Left kidney (tissue), 2 donors: ENCODE data around the gene ADAMTS3. TPM values are rescaled to one million over a fixed set of nuclear protein-coding genes. Genes with fewer than 3 reads are reported as not detected.

Experiments used
- DNase-seq: peaks from one replicate; pipeline ENCODE4 v3.0.0-alpha.2; 2013
- polyA plus RNA-seq: library from polyadenylated mRNA; unstranded; fragments of 120-200 nt; gene quantifications from one replicate; pipeline ENCODE4 v1.2.1, GENCODE V29; 2013; ENCODE audit not compliant: insufficient read length

Gene ADAMTS3
- polyA plus RNA-seq, 1 donor: 15.7 TPM

DNA sequence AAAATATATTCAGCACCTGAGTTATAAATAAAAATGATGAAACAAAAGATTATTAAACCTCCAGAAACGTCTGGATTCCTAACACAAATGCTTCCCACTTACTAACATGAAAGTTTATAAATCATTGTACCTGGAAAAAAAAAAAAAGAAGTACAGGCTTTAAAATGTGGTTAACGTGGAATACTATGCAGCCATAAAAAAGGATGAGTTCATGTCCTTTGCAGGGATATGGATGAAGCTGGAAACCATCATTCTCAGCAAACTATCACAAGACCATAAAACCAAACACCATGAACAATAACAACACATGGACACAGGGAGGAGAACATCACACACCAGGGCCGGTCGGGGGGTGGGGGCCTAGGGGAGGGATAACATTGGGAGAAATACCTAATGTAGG is 160.5 kb downstream of the ADAMTS3 start:
- DNase-seq: no peak

DNA sequence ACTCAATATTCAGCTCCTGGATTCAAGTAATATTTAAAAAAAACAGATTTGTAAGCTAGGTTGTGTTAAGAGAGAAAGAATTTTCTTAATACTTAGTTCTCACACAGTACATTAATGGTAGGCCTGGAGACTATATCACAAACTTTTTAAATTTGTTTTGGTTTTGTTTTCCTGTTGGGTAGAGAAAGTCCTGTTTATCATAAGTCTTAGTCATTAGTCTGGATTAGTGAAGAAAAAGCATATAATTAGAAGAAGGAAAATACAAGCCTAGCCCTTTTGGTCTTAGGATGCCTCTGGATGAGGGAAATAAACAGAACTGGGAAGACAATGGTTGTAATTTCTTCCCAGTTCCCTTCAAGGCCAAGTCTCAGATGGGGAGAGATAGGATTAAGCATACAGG is 163.6 kb downstream of the ADAMTS3 start:
- no peak for DNase-seq

DNA sequence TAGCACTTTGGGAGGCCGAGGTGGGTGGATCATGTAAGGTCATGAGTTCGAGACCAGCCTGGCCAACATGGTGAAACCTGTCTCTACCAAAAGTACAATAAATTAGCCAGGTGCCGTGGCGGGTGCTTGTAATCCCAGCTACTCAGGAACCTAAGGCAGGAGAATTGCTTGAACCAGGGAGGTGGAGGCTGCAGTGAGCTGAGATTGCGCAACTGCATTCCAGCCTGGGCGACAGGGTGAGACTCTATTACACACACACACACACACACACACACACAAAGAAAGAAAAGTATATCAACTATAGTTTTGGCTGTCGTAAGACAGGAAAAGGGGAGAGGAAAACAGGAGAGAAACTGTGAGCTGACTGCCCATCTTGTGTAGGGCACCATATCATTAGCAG is 171.7 kb downstream of the ADAMTS3 start:
- no peak for DNase-seq

DNA sequence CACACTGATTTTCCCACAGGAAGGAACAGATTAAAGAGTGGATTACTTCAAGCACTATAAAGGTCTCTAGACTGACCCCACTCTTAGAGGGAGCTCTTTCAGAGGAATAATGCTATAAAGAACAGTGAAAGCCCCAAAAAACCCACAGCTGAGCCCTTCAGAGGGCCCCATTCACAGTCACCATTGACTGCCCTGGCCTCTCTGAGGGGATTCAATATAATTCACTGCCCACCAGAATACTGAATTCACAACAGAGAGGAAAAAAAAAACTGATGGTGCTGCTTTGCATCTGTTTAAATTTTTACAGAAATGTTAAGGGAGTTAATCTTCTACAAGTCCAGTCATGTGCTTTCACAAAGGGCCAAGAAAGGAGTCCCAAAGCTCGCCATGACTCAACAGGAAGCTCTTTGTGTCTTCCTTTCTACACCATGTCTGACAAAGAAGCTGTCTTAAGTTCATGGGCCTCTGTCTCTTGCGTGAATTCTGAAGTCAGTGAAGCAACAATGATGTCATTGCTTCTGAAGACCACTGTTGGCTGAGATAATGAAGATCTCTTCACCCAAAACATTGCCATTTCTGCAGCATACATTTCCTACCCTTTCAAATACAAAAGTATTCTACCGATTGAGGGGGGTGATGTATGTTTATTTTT is 174.9 kb downstream of the ADAMTS3 start:
- DNase-seq: no peak

DNA sequence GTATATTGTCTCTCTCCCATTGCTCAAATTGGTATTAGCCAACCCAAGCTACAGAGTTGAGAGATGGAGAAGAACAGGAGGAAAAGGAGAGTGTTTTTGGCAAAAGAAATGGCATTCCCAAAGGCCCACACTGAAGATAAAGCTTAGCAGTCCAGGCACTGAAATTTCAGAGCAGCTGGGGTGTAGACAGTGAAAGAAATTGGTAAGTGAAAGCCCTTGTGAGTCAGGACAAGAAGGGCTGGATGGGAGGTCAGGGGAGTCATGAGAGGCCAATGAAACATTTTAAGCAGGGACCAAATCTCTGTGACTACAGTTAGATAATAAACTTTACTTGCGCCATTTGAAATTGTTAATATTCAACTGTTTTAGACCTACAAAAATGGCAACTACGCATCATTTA is 177.7 kb downstream of the ADAMTS3 start:
- no peak for DNase-seq

DNA sequence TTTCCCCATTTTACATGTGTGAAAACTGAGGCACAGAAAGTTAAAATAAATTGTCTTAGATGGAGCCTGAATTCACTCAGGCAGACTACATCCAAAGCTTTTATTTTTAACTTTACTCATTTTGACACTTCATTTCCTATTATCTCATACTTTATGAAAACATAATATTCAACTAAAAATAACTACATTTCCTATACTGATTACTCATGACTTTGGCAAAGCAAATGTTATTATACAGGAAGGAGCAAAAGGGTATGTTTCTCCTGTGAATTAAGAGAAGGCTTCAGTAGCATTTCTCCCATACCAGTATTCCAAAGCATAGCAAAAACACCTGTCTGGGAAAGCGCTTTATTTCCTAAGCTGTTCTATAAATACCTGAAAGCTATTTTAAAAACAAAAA is 178.6 kb downstream of the ADAMTS3 start:
- DNase-seq: no peak

DNA sequence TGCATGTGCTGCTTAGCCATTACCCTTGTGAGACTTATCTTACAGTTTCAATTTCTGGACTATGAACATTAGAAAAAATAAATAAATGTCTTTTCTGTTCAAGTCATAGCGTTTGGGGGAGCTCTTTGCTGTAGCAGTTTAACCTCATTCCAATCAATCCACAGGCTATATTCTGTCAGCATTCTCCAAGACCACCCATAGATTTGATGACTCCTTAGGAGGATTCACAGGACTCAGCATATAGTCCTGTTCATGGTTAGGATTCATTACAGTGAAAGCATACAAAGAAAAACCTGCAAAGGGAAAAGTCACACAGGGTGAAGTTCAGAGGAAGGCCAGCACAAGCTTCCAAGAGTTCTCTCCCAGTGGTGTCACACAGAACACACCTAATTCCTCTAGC is 180.5 kb downstream of the ADAMTS3 start:
- no peak for DNase-seq

DNA sequence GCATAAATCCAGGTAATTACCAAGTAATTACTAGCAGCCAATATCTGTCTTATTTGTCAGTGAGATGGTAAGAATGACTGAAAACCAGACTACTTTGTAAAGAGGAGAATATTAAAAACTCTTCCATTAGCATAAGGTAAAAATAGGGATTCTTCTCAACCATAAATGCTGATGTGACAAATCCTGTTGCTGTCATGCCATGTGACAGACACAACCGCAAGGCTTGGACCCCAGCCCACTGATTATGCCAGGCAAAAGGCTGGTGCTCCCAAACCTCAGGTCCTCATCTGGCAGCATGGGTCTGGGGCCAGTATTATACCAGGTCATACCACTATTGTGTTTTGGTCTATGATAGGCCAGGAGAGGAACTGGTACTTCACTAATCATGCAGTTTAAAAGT is 181.1 kb downstream of the ADAMTS3 start:
- DNase-seq: no peak

DNA sequence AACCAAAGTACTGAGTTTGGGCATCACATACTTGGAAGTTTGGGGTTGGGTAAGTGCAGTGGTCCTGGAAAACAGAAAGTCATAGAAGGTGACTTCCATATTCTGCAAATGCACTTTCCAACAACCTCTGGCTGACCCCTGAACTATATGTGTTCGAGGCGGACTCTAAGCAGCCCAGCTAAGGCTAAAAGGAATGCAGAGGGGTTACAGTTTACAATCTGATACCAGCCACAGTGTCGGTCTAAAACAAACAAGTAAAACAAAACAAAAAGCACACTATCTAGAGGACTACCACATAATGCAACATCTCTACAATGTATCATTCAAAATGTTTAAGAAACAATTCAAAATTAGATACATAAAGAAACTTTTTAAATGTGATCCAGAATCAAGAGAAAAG is 185.6 kb downstream of the ADAMTS3 start:
- DNase-seq: no peak

DNA sequence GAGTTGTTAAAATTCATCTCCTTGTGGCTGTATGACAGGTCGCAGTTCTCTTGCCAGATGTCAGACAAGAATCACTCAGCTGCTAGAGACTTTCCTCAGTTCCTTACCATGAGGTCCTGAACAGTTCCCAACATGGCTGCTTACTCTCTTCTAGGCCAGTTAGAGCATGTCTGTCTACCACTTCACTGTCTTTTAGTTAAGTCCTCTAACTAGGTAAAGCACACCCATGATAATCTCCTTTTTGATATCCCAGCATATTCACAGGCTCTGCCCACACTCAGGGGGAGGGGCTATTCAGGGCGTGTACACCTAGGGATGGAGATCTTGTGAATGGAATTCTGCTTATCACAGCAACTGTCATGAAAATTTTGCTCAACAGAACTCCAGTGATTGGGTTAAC is 190.1 kb downstream of the ADAMTS3 start:
- DNase-seq: no peak

DNA sequence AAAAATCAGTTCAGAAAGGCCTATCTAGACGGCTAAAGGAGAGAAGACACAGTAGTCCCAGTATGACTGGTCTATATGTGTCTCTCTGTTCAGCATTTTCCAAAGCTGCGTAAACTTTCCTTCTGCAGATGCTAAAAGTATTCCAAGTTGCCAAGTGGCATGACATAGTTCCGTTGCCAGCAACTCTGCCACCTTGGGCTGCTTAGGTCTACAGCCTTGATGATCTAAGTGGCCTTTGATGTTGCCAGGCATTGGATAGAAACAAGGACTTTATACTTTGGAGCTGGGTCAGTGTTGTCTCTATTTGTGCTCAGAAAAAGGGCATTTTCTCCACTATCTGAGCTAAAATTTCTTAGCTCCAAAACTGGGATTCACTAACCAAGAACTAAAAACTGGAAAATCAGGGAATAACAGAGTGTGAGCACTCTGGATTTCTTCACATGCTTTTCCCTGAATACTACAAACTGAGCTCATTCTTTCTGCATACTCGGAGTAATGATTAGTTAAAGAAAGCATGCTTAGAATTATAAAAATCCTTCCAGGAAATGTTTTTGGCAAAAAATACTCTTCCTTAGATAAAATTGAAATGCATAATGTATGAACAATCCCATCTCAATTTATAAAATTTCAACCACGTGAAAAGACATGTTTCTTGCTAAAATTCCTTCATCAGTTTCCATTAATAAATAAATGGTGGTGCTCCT is 191.4 kb downstream of the ADAMTS3 start:
- DNase-seq: no peak

DNA sequence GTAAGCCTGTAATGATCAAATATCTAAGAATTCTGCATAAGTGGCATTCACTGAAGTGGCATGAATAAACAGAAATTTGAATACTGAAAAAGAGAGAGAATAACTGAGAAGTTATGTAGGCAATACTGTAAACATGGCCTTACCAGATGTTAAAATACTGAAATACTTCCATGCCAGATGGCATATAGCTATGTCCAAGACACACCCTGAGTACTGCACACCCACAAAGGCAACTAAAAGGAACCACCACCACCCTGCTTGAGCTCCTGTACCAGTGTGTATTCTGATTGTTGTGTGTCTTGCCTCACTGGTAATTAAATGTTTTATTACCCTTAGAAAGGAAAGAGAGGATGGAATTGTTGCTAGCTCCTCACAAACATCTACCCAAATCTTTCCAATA is 192.1 kb downstream of the ADAMTS3 start:
- DNase-seq: no peak

DNA sequence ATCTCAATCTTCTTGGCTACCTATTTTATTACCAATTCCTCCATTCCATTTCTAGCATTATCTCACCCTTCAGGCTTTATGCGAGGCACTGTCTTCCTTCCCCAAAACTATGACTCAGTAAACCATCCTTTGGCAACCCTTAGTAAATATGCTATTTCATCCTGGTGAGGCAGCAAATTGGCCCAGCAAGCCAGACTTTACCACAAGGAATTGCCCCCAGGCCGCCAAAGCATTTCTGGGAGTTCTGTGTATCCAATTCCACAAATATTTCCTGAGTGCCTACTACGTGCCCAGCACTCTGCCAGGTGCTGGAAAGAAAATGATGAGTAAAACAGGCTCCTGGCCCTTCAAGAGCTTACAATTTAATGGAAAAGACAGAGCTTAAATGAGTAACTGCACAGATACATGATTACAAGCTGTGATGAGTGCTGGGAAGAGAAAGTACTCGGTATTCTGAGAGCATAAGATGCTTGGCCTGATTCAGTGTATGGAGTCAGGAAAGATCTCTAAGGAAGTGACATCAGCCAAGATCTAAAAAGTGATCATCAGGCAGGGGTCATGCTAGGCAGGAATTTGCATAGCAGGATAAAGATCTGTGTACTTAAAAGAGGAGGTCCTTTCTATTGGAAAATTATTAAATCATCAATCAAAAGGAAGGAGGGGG is 193.8 kb downstream of the ADAMTS3 start:
- no peak for DNase-seq

DNA sequence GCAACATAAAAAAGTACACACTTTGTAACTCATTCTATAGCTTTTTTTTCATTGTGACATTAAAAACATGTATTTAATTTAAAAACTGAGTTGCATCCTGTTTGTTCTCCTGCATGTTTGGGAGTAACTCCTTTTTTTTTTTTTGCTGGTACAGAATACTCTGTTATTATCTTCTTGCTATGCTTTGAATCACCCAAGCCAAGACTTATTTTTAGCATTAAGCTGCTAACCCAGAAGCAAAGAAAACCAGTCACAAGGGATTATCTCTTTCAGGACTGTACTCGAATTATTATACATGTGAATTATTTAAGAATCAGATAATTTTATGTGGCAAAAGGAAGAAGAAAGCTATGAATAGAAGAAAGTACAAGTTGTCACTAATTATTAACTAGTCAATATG is 194.9 kb downstream of the ADAMTS3 start:
- no peak for DNase-seq

DNA sequence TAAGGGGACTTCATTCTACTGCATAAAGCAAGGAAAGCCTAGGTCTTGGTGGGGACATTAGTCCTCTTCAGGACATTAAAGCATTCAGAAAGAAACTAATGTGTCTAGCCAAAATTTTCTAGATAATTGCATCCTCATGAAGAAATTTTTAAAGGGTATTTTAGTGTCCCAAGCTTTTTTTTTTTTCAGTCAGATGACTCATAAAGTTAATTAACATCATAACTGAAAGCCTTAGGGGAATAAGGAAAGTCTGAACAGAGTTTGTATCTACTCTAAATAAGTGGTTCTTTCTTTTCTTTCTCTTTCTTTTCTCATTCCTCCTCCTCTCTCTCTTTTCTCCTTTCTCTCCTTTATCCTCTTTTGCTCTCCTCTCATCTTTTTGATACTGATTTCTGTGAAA is 202.4 kb downstream of the ADAMTS3 start:
- DNase-seq: no peak

DNA sequence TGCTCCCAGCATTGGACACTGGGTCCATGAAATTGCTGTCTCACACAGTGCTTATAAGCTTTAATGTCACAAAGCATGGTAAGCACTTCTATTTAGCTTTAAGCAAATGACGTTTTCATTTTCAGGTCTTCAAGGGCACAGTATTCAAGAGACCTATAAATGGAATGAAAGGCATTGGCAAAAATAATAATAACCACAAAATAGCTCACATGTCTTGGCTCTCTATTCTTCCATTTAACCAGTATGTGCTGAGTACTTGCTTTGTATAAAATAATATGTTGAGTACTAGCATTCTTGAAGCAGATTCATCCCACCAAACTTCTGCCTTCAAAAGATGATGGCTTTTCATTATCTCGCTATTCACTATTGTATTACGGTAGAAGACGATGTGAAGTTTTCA is 203.0 kb downstream of the ADAMTS3 start:
- no peak for DNase-seq

DNA sequence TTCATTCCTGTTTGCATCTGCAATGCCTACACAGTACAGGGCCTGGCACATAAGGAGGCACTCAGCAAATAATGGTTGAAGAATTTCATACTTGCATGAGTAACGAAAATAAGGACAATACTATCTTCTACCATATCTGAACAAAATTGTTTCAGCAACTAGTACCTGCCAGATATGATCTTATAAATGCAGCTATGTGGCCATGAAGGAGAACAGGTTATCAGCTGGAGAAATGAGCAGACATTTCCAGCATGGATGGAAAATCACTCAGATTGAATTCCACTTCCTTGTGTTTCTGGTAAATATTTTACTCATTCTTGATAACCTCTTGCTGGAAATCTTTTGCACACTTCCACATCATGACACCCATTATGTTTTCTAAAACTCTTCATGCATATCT is 204.0 kb downstream of the ADAMTS3 start:
- DNase-seq: no peak

DNA sequence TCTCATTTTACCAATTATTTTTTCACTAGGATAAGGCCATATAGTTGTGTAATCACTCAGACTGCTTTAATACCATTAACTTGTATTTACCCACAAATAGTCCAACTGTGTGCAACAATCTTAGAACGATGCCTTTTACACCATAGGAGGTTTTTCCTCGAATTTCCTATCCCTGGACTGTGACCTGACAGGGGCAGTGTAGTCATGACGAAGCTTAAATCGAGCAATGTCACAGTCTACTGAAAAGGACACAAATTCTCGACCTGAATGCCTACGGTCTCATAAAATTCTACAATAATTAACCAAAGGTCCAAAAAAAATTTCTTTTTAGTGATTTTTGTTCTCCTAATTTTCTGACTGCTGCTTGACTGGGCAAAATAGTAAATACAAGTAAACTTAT is 208.9 kb downstream of the ADAMTS3 start:
- DNase-seq: no peak

DNA sequence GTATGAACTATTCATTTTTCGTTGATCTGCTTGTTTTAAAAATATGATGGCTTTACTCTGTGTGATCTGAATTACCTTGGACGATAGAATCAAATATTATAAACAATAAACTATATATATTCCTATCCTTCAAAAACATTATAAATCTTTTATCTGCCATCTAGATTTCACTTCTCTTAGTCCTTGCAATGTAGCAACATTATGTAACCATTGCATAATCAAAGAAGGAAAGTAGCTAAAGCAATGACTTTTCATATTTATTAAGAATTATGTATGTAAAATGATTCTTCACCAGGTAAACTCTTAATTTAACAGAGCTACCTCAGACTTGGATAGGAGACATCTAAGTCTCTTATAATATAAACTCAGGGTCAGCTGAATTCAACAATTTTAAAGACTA is 210.5 kb downstream of the ADAMTS3 start:
- DNase-seq: no peak

DNA sequence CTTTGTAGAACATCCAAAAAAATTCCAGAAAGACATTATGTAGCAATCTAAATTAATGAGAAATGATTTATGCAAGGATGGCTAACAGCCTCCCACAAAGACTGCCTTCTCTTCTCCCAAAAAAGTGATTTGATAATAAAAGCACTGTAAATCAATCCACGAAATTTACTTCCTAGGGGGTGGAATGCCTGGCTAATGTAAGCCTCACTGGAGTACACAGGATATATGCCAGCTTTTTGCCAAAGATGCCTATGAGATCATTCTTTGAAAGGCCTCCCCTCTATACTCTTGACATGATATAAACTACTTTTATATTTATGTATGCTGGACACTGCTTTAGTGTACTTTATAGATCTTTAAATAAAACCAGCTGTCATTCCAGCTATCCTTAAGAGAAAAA is 211.1 kb downstream of the ADAMTS3 start:
- no peak for DNase-seq

DNA sequence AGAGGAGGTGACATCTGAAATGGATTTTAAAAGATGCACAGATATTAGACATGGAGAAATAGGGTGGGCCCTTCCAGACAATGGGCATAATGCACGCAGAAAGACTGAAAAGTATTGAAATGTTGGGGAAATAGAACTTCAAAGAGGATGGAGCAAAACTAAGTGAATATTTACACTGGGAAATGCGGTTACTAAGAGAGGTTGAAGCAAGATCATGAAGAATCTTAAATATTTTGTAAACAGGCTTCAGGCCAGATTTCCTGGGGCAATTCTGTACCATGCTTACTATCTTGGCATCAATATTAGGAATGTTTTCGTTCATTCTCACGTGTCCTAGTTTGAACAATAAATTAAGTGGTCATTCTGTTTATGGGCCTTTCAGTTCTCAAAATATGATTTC is 216.3 kb downstream of the ADAMTS3 start:
- DNase-seq: no peak

DNA sequence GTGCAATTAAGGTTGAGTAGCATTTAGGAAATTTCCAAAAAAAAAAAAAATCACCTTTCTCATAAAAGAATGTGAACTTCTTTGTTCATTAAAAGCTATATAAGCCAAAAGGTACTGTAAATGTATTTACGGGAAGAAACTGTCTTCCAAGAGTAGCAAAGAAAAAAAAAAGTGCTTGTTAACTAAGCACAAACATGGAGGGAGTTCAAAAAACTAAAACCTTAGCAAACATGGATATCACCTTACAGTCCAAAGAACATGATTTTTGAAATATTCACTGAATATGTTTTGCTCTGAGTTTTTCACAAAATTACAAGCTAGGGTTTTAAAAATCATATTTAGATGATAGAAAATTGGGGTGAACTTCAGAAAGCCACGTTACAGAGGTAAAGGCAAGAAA is 217.5 kb downstream of the ADAMTS3 start:
- DNase-seq: no peak

DNA sequence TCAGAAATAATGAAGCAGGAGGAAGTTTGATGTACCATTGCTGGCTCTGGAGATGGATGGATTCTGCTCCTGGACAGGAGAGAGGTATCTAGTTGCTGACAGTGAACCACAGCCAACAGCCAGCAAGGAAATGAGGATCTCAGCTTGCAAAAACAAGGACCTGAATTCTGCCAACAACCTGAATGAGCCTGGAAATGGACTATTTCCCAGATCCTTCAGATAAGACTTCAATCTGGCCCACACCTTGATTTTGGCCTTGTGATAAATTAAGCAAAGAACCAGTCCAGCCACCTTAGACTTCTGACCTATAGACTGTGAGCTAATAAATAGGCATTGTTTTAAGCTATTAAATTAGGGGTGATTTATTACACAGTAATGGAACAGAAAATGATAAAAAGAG is 220.3 kb downstream of the ADAMTS3 start:
- DNase-seq: no peak

DNA sequence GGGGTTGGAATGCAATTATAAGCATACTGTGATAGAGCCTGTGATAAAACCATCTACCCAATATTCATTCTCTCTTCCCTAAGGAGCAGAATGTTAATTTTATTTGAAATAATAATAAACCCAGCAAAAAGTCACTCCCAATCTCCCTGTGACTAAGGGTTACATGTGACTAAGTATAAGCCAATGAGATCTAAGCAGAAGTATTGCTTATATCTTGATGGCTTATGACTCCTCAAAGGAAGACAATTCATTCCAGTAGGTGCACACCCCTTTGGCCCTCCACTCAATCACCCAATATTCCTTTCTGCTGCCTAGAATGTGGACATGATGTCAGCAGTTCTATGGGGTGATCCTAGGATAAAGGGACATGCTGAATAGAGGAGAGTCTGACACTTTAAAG is 224.6 kb downstream of the ADAMTS3 start:
- no peak for DNase-seq
